ENCODE measurements around the gene HDC.

DNA sequence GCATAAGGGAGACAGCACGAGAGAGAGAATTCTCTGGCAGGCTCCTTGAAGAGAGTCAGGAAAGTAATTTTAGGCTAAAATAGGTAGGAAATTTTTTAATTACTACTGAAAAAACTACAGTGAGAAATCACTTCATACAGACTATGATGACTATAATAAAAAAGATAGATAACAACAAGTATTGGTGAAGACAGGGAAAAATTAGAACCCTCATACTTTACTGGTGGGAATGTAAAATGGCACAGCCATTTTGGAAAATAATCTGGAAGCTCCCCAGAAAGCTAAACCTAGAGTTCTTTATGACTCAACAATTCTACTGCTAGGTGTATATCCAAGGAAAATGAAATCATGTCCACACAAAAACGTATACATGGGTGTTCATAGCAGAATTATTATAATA, 2.1 kb upstream of the HDC start:
- TF ChIP-seq, protein P1, sequence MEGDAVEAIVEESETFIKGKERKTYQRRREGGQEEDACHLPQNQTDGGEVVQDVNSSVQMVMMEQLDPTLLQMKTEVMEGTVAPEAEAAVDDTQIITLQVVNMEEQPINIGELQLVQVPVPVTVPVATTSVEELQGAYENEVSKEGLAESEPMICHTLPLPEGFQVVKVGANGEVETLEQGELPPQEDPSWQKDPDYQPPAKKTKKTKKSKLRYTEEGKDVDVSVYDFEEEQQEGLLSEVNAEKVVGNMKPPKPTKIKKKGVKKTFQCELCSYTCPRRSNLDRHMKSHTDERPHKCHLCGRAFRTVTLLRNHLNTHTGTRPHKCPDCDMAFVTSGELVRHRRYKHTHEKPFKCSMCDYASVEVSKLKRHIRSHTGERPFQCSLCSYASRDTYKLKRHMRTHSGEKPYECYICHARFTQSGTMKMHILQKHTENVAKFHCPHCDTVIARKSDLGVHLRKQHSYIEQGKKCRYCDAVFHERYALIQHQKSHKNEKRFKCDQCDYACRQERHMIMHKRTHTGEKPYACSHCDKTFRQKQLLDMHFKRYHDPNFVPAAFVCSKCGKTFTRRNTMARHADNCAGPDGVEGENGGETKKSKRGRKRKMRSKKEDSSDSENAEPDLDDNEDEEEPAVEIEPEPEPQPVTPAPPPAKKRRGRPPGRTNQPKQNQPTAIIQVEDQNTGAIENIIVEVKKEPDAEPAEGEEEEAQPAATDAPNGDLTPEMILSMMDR (IDR thresholded peaks at IDR 0.05): no peak
- TF ChIP-seq POLR2AphosphoS5 (IDR thresholded peaks at IDR 0.05; ENCODE audit: low read depth, low read length) (no peak), TCF7L2 (IDR thresholded peaks at IDR 0.05; ENCODE audit: low read depth, low read length) (no peak), SIN3A (IDR thresholded peaks at IDR 0.05; ENCODE audit: borderline replicate concordance, insufficient read depth, low read depth, low read length) (no peak)
- TF ChIP-seq, protein P2, sequence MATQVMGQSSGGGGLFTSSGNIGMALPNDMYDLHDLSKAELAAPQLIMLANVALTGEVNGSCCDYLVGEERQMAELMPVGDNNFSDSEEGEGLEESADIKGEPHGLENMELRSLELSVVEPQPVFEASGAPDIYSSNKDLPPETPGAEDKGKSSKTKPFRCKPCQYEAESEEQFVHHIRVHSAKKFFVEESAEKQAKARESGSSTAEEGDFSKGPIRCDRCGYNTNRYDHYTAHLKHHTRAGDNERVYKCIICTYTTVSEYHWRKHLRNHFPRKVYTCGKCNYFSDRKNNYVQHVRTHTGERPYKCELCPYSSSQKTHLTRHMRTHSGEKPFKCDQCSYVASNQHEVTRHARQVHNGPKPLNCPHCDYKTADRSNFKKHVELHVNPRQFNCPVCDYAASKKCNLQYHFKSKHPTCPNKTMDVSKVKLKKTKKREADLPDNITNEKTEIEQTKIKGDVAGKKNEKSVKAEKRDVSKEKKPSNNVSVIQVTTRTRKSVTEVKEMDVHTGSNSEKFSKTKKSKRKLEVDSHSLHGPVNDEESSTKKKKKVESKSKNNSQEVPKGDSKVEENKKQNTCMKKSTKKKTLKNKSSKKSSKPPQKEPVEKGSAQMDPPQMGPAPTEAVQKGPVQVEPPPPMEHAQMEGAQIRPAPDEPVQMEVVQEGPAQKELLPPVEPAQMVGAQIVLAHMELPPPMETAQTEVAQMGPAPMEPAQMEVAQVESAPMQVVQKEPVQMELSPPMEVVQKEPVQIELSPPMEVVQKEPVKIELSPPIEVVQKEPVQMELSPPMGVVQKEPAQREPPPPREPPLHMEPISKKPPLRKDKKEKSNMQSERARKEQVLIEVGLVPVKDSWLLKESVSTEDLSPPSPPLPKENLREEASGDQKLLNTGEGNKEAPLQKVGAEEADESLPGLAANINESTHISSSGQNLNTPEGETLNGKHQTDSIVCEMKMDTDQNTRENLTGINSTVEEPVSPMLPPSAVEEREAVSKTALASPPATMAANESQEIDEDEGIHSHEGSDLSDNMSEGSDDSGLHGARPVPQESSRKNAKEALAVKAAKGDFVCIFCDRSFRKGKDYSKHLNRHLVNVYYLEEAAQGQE (IDR thresholded peaks at IDR 0.05; ENCODE audit: insufficient read depth in 1 of 2, low read depth in 2 of 2, low read length in 1 of 2): no peak

Data from Panc1 (cell line).